ENCODE data around the gene ABO. TPM values are rescaled to one million over a fixed set of nuclear protein-coding genes. Genes with fewer than 3 reads are reported as not detected.
"Not testable (repeated sequence)": the region's sequence is repeated elsewhere in the genome, so short reads cannot be mapped to it uniquely, and the experiment has no call there.

ABO gene
- total RNA-seq, 1 donor from 2014 or later, result 7.3 TPM

- peak; percentile 62 for ATAC-seq
Measured at GRCh38 chr9:133286523-133286922, 11.5 kb upstream of the ABO start.

GRCh38 chr9:133285252-133285775 is 10.3 kb upstream of the ABO start:
- no peak for ATAC-seq

GRCh38 chr9:133284362-133284761 is 9.4 kb upstream of the ABO start:
- ATAC-seq, result no peak

- not testable (repeated sequence) for ATAC-seq
Measured at GRCh38 chr9:133283255-133284032, 8.4 kb upstream of the ABO start.

GRCh38 chr9:133282464-133283238 is 7.7 kb upstream of the ABO start:
- peak; percentile 54 for ATAC-seq

GRCh38 chr9:133280392-133280791 is 5.4 kb upstream of the ABO start:
- no peak for ATAC-seq

GRCh38 chr9:133278161-133279114 is 3.4 kb upstream of the ABO start:
- ATAC-seq, result peak; percentile 39

- ATAC-seq, result no peak
Measured at GRCh38 chr9:133277467-133277866, 2.5 kb upstream of the ABO start.

- ATAC-seq, result no peak
Measured at GRCh38 chr9:133276923-133277322, 1.9 kb upstream of the ABO start.

- ATAC-seq, result peak; percentile 64
Measured at GRCh38 chr9:133276001-133276884, 1.2 kb upstream of the ABO start.

GRCh38 chr9:133274236-133275104 is 531 bp downstream of the ABO start:
- peak; percentile 3 for ATAC-seq

- ATAC-seq, result peak; percentile 26
Measured at GRCh38 chr9:133273819-133274218, 1.2 kb downstream of the ABO start.

GRCh38 chr9:133273098-133273497 is 1.9 kb downstream of the ABO start:
- ATAC-seq, result no peak

- peak; percentile 76 for ATAC-seq
Measured at GRCh38 chr9:133269537-133270362, 5.3 kb downstream of the ABO start.

GRCh38 chr9:133269136-133269535 is 5.9 kb downstream of the ABO start:
- not testable (repeated sequence) for ATAC-seq

- no peak for ATAC-seq
Measured at GRCh38 chr9:133268335-133269056, 6.5 kb downstream of the ABO start.

- no peak for ATAC-seq
Measured at GRCh38 chr9:133264235-133264764, 10.7 kb downstream of the ABO start.

- no peak for ATAC-seq
Measured at GRCh38 chr9:133263557-133263956, 11.4 kb downstream of the ABO start.
